HG02798 (cell line): ENCODE measurements around the gene GTPBP2.

Experiments used
- ATAC-seq: cut with Tn5 transposase; IDR thresholded peaks from one replicate; pipeline ENCODE4 v1.9.1; 2021; ENCODE audit warnings: mild to moderate bottlenecking; ENCODE audit not compliant: unreplicated experiment, poor library complexity

The GTPBP2 gene

DNA sequence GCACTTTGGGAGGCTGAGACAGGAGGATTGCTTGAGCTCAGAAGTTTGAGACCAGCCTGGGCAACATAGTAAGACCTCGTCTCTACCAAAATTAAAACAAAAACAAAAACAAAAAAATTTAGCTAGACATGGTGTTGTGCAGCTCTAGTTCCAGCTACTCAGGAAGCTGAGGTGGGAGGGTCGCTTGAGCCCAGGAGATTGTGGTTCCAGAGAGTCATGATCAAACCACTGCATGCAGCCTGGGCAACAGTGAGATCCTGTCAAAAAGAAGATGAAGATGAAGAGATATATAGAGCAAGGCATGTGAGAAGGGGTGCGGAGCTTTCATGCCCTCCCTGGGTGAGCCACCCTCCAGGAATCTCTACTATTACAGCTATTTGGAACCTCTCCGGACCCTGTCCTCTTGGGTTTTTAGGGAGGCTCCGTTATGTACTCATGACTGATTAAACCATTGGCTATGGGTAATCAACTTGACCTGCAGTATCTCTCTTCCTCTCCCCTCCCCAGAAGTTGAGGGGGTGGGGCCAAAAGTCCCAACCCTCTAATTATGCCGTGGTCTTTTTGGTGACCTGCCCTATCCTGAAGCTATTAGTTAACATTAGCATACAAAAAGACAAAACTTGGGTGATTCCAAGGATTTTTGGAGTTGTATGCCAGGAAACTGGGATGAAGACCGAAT is 44.0 kb downstream of the GTPBP2 start:
- ATAC-seq: no peak

DNA sequence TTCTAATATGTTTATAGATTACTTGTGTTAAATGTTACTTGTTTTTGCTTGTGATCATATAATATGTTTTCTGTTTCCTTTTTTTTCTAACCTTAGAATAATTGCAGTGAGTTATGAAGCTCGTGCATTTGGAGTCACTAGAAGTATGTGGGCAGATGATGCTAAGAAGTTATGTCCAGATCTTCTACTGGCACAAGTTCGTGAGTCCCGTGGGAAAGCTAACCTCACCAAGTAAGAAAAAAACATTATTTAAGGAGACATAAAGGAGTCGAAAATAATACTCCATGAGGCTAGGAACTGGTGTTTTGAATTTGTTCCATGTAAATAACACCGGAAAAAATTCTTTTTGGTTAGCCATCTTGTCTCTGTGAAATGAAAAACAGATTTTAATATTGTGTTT is 46.2 kb downstream of the GTPBP2 start:
- ATAC-seq: no peak

DNA sequence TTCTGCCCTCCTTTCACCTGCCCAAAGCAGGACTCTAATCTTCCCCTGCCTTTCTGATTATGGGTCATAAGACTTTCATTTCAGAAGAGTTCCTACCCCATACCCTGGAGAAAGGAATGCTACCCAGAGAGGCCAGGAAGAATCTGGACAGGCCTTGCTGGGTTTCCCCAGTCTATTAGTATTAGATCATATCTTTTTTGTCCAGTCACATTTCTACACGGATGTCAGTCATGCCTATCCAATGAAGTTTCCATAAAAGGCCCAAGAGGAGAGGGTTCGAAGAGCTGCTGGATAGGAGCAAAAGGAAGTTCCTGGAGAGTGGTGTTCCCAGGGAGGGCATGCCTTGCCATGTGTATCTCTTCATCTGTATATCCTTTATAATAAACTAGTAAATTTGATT is 49.9 kb downstream of the GTPBP2 start:
- ATAC-seq: no peak

DNA sequence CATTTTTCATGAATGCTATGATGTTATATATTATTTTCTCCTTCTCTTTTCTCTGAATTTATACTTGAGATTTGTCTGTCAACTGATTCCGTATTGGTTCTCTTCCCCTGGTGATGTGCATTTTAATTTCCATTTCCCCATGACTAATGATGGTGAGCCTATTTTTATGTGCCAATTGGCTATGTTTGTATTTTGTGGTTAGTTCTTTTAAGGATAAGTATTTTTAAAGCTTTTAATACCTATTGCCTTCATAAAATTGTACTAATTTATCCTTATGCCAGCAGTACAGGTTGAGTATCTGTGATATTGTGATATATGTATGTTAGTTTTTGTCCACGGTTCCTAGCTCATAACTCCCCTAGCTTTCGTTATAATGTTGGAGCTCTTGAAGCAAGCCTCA is 50.3 kb downstream of the GTPBP2 start:
- no peak for ATAC-seq

DNA sequence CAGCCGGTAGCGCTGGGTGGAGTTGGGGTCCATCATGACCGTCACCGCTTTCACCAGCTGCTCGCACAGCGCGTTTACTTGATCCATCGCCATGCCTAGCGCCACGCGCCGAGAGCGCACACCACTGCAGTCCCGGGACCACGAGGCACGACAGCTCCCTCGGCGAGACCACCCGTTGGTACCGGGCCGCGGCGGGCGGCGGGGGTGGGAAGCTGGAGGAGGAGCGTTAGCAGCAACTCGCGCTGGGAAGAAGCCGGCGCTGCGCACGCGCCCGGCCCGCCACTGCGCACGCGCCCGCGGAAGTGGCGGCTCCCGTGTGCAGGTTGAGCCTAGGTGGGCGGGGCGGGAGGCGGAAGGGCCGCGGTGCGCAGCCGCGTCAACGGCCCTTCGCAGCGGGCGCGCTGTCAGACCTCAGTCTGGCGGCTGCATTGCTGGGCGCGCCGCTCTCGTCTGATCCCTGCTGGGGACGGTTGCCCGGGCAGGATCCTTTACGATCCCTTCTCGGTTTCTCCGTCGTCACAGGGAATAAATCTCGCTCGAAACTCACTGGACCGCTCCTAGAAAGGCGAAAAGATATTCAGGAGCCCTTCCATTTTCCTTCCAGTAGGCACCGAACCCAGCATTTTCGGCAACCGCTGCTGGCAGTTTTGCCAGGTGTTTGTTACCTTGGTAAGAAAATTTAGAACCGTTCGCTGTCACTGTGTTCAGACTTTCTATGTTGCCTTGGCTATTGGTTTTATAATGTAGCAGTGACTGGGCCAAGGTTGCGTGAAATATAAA is 53.1 kb downstream of the GTPBP2 start, which contains the start of the genes POLH and XPO5:
Gene POLH, plus strand, starts transcription at position 414 of the 780 bp plus-strand sequence. CDS start 6,135 bp downstream, outside the sequence.
Gene XPO5, minus strand, starts transcription at position 267 of the 780 bp plus-strand sequence. Its CDS starts 174 bp downstream, at position 93.
- peak; percentile 93 for ATAC-seq

DNA sequence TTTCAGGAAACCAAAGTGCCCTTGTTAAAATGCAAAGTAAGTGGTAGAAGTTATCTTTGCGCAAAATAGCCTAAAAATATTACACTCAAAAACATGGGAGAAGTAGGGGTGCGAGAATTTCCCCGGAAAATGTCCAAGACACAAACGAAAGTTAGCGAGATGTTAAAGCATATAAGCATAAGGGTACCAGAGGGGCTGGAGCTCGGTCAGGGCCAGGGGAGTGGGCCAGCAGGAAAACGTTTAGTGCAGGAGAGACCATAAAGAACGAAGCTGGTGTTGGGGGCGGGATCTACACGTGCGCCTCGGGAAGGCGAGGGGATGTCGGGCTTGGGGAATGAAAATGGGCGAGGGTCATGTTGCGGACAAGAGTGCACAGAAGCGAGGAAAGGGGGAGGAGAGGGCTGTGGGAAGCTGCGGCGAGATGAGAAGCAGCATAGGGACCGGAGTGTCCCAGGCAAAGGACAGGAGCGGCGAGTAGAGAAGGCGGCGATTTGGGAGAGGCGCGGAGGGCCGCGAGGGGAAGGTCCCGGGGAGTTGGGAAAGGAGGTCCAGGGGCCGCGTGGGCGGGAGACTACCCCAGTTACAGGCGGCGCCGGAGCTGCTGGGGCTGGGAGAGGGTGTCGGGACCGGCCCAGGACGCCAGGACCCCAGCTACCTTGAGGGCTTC is 53.8 kb downstream of the GTPBP2 start:
- no peak for ATAC-seq

DNA sequence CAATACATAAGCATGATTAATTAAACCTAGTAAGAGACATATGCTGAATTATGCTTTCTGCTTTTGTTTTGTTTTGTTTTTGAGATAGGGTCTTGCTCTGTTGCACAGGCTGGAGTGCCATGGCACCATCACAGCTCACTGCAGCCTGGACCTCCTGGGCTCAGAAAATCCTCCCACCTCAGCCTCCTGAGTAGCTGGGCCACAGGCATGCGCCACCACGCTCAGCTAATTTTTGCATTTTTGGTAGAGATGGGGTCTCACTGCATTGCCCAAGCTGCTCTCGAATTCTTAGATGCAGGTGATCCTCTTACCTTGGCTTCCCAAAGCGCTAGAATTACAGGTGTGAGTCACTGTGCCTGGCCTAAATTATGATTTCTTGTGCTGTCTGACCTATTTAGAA is 57.0 kb downstream of the GTPBP2 start:
- ATAC-seq: no peak

DNA sequence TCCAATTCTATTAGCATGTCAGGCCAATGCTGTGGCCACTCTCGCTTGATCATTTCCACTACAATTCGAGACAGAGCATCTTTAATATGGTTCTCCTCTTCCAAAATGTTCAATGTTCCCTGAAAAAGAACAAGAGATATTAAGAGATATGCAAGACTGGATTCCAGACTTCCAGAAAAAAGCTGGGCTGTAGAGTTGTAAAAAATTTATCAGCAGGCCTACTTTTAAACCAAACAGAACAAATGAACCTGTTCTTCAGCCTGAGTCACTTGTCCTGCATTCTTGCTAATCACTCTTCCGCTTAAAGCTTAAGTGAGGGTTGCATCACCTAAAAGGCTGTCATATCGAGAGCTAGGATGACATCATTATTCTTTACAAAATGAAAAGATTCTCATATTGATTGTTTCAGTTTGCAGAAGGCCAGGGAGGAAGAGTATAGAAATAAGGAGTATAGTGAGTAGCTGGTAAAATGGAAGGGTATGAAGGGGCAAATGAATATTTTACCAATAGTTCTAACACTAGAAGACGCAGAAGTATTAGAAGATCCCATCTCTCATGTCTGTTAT is 58.1 kb downstream of the GTPBP2 start:
- ATAC-seq: no peak
